Measurements from ENCODE around the gene LIPE.

GRCh38 chr19:42419309-42419708, 7.9 kb downstream of the LIPE start:
- TF ChIP-seq CTCF (optimal IDR thresholded peaks at IDR 0.05 in 1 of 3, IDR thresholded peaks at IDR 0.05 in 1 of 3, conservative IDR thresholded peaks at IDR 0.05 in 1 of 3; ENCODE audit: extremely low read depth in 1 of 3, insufficient read depth in 2 of 3, low read length in 3 of 3) (no peak), EZH2 (IDR thresholded peaks at IDR 0.05; ENCODE audit: low read length) (no peak)

All from keratinocyte (primary cell).